H1 (cell line): Measurements from ENCODE around the gene SEC24B.

Experiments used
- CTCF ChIP-seq, 3 experiments: IDR thresholded peaks; 1 replicate in 2 of 3; 2 replicates in 1 of 3; pipeline versions ENCODE4 v1.5.1 to v1.6.1; 2011; ENCODE audit warnings: low read length in 3 of 3, mild to moderate bottlenecking in 3 of 3, inconsistent platforms in 2 of 3, low read depth in 1 of 3, moderate library complexity in 1 of 3; ENCODE audit not compliant: insufficient read depth in 1 of 3; ENCODE audit errors: control extremely low read depth in 1 of 3
- EGR1 ChIP-seq: IDR thresholded peaks from 2 replicates; pipeline ENCODE4 v1.6.1; 2011; ENCODE audit warnings: low read depth, low read length, borderline replicate concordance
- EZH2 ChIP-seq: fragments of 200-600 bp; sonication (generic); IDR thresholded peaks from 2 replicates; pipeline ENCODE4 v1.7.1; 2012; ENCODE audit warnings: low read depth, mild to moderate bottlenecking, moderate library complexity, low read length, inconsistent platforms; ENCODE audit not compliant: severe bottlenecking
- GTF2F1 ChIP-seq: IDR thresholded peaks from 2 replicates; pipeline ENCODE4 v1.6.1; 2012; ENCODE audit warnings: low read depth, low read length, improper control_type of control experiment, borderline replicate concordance
- MAX ChIP-seq: IDR thresholded peaks from 2 replicates; pipeline ENCODE4 v1.6.1; 2012; ENCODE audit warnings: inconsistent platforms
- NANOG ChIP-seq: IDR thresholded peaks from 2 replicates; pipeline ENCODE4 v1.6.1; 2011; ENCODE audit warnings: low read length, low read depth, mild to moderate bottlenecking, inconsistent platforms; ENCODE audit not compliant: insufficient read depth, poor library complexity, severe bottlenecking
- NRF1 ChIP-seq: IDR thresholded peaks from 2 replicates; pipeline ENCODE4 v1.6.1; 2011; ENCODE audit warnings: mild to moderate bottlenecking, low read depth, low read length, improper control_type of control experiment
- SIN3A ChIP-seq, 2 experiments: IDR thresholded peaks in 1 of 2; conservative IDR thresholded peaks in 1 of 2; 2 replicates each; pipeline ENCODE4 v1.6.1; 2011 to 2012; ENCODE audit warnings: low read length in 2 of 2, improper control_type of control experiment in 1 of 2, low read depth in 1 of 2, mild to moderate bottlenecking in 1 of 2
- SP1 ChIP-seq: IDR thresholded peaks from 2 replicates; pipeline ENCODE4 v1.6.1; 2011; ENCODE audit warnings: low read depth, low read length

- TF ChIP-seq EGR1, result no peak
- no peak for TF ChIP-seq MAX
- TF ChIP-seq EZH2, result no peak
- TF ChIP-seq CTCF (IDR thresholded peaks at IDR 0.05; ENCODE audit: control extremely low read depth in 1 of 3, insufficient read depth in 1 of 3, low read depth in 1 of 3, low read length in 3 of 3), result no peak
- no peak for TF ChIP-seq SIN3A (conservative IDR thresholded peaks at IDR 0.05 in 1 of 2, IDR thresholded peaks at IDR 0.05 in 1 of 2; ENCODE audit: low read depth in 1 of 2, low read length in 2 of 2)
- no peak for TF ChIP-seq SP1
- TF ChIP-seq GTF2F1, result no peak
- TF ChIP-seq NRF1, result no peak
- no peak for TF ChIP-seq NANOG
Measured at GRCh38 chr4:109506890-109507289, 73.3 kb downstream of the SEC24B start.
